KOPT-K1 (cell line): Measurements from ENCODE around the gene GAK.
"Not testable (repeated sequence)": the region's sequence is repeated elsewhere in the genome, so short reads cannot be mapped to it uniquely, and the experiment has no call there.

ENCODE experiments used
- H3K27ac ChIP-seq: fragments of 200-600 bp; sonication (generic); 2 replicates; pipeline ENCODE4 v1.5.1; 2016; ENCODE audit warnings: antibody characterized with exemption, mild to moderate bottlenecking, low read depth, low read length; ENCODE audit not compliant: poor library complexity, severe bottlenecking
- H3K36me3 ChIP-seq: fragments of 200-600 bp; sonication (generic); 2 replicates; pipeline ENCODE4 v1.5.1; 2017; ENCODE audit warnings: antibody characterized with exemption, mild to moderate bottlenecking, low read length, moderate library complexity; ENCODE audit not compliant: insufficient read depth
- H3K9me3 ChIP-seq: fragments of 200-600 bp; sonication (generic); 2 replicates; pipeline ENCODE4 v1.5.1; 2017; ENCODE audit warnings: antibody characterized with exemption, low read length, mild to moderate bottlenecking; ENCODE audit not compliant: insufficient read depth, poor library complexity, severe bottlenecking

The GAK gene

DNA sequence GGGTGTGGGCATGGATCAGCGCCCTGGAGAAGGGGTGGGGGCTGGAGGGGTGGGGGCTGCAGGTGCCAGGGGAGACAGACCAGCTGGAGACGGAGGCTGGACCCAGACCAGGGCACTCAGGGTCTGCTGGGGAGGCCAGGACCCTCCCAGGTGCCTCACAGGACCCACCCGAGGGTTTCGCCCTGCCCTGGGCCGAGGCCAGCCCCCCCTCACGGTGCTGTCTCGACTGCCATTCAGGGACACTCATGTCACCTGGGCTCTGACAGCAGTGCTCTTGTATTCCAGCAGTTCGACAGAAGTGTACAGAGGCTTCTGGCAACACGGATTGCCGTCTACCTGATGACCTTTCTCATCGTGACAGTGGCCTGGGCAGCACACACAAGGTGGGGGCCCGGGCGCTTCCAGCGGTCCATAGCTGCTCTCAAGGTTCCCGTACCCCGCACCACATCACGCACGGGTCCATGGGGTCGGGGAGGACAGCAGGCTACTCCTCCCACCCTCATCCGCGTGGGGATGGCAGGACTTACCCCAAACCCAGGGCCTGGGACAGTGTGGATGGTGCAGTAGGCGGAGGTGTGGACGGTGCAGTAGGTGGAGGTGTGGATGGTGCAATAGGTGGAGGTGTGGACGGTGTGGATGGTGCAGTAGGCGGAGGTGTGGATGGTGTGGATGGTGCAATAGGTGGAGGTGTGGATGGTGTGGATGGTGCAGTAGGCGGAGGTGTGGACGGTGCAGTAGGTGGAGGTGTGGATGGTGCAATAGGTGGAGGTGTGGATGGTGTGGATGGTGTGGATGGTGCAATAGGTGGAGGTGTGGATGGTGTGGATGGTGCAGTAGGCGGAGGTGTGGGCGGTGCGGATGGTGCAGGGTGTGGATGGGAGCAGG lies 18.3 kb upstream of the GAK start:
- Histone ChIP-seq H3K36me3 (no peaks in the 10 kb centered on the region; the same call in 1 of the 2 replicates), H3K27ac (no peak overlapping the region), H3K9me3 (no peaks in the 10 kb centered on the region)

DNA sequence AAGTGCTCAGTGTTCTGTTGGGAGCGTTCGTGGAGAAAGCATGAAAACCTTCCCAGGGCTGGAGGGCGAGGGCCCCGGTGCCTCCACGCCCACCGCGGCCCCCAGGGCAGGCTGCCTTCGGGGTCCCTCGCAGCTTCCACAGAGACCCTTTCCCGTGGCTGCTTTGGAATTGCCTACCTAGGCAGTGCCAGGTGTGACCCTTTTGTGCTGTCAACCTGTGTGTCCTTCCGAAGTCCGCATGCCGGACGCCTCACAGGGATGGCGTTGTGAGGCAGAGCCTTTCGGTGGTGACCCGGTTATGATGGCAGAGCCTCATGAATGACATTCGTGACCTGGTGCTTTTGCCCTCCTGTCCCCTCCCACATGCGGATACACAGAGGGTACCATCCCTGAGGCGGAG lies 17.5 kb upstream of the GAK start:
- no peaks in the 10 kb centered on the region; the same call in 1 of the 2 replicates for H3K36me3 ChIP-seq
- no peak overlapping the region for H3K27ac ChIP-seq
- no peaks in the 10 kb centered on the region for H3K9me3 ChIP-seq

GRCh38 chr4:948936-949300 lies 16.8 kb upstream of the GAK start:
- H3K36me3 ChIP-seq = no peaks in the 10 kb centered on the region
- no peak overlapping the region for H3K27ac ChIP-seq
- H3K9me3 ChIP-seq = no peaks in the 10 kb centered on the region

GRCh38 chr4:948101-948935 lies 16.2 kb upstream of the GAK start:
- Histone ChIP-seq H3K27ac (no peak overlapping the region), H3K36me3 (no peaks in the 10 kb centered on the region), H3K9me3 (no peaks in the 10 kb centered on the region)

DNA sequence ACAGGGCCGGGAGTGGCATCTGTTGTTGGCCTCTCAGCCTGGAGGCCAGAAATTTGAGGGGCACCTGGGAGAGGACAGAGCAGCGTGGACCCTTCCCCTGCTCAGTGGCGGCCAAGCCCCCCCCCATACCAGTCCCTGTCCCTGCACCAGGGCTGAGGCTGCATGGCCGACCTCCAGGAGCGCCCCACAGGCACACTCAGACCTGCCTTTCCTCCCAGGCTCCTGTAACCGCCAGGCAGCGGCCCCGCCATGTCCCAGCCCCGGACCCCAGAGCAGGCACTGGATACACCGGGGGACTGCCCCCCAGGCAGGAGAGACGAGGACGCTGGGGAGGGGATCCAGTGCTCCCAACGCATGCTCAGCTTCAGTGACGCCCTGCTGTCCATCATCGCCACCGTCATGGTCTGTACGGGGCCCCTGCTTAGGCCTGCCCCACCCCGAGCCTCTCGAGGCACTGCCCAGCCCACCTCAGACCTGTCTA lies 15.4 kb upstream of the GAK start:
- H3K27ac ChIP-seq = no peak overlapping the region
- no peaks in the 10 kb centered on the region for H3K9me3 ChIP-seq
- H3K36me3 ChIP-seq = no peaks in the 10 kb centered on the region

GRCh38 chr4:946517-947471 lies 14.7 kb upstream of the GAK start:
- H3K27ac ChIP-seq = no peak overlapping the region
- no peaks in the 10 kb centered on the region for H3K36me3 ChIP-seq
- H3K9me3 ChIP-seq = no peaks in the 10 kb centered on the region

- Histone ChIP-seq H3K27ac (no peak overlapping the region), H3K36me3 (no peaks in the 10 kb centered on the region), H3K9me3 (no peaks in the 10 kb centered on the region)
Measured at GRCh38 chr4:946103-946450, 14.0 kb upstream of the GAK start.

- Histone ChIP-seq H3K36me3 (no peaks in the 10 kb centered on the region), H3K27ac (no peak overlapping the region), H3K9me3 (no peaks in the 10 kb centered on the region)
Measured at GRCh38 chr4:945274-946102, 13.4 kb upstream of the GAK start.

DNA sequence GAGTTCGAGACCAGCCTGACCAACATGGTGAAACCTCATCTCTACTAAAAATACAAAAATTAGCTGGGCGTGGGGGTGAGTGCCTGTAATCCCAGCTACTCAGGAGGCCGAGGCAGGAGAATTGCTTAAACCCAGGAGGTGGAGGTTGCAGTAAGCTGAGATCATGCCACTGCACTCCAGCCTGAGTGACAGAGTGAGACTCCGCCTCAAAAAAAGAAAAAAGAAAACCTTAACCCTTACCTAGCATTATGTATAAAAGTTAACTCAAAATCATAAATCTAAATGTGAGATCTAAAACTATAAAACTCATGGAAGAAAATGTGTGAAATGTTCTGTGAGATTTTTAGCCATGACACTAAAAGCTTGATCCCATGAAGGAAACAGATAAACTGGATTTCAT lies 7.4 kb upstream of the GAK start:
- not testable (repeated sequence) for H3K36me3 ChIP-seq, H3K27ac ChIP-seq, H3K9me3 ChIP-seq

DNA sequence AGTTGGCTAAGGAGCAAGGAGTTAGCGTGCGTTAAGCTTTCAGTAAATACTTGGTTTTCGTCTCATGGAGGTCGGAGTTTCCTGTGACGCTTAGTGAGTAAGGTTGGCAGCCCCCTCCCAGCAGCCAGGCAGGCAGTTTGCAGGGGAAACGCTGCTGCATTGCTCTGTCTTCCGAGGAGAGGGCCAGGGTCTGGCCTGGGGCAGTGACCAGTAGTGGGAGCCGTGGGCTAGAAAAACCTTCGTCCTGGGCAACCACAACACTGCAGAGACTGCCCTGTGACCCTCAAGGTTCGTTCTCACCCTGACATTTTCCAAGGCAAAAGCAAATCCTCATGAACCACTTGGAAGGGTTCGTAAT lies 576 bp upstream of the GAK start:
- Histone ChIP-seq H3K36me3 (no peaks in the 10 kb centered on the region), H3K9me3 (no peaks in the 10 kb centered on the region), H3K27ac (peak overlapping the region; percentile 85)

GRCh38 chr4:931194-931959 lies 739 bp downstream of the GAK start:
- H3K27ac ChIP-seq = peak overlapping the region; percentile 85
- H3K36me3 ChIP-seq = no peaks in the 10 kb centered on the region
- H3K9me3 ChIP-seq = no peaks in the 10 kb centered on the region

DNA sequence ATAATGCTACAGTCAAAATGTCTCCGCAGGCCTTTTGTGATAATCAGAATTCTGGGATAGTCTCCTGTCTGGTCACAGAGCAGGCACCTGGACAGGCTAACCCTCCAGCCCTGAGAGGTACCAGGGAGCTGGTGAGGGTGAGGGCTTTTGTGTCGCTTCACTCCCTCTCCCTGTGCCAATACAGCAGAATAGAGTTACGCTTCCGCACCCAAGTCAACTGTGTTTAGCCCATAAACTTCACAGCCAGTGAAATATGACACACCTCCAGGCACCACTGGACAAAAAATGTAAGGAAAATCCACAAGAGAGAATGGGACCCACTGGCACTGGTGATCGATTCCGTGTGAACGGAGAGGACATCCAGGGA lies 1.3 kb downstream of the GAK start:
- peak overlapping the region; percentile 85 for H3K27ac ChIP-seq
- no peaks in the 10 kb centered on the region for H3K36me3 ChIP-seq
- no peaks in the 10 kb centered on the region for H3K9me3 ChIP-seq

- H3K9me3 ChIP-seq = no peaks in the 10 kb centered on the region
- H3K36me3 ChIP-seq = no peaks in the 10 kb centered on the region
- H3K27ac ChIP-seq = no peak overlapping the region
Measured at GRCh38 chr4:930028-930551, 2.0 kb downstream of the GAK start.
